Measurements from ENCODE around the gene MX2.
"Not testable (repeated sequence)": the region's sequence is repeated elsewhere in the genome, so short reads cannot be mapped to it uniquely, and the experiment has no call there.

Gene MX2

GRCh38 chr21:41338455-41338854 is 23.4 kb upstream of the MX2 start:
- no peak for DNase-seq (ENCODE audit: extremely low read depth in 1 of 2, low read depth in 1 of 2)

GRCh38 chr21:41342035-41342434 is 19.8 kb upstream of the MX2 start:
- no peak for DNase-seq (ENCODE audit: extremely low read depth in 1 of 2, low read depth in 1 of 2)

- DNase-seq (ENCODE audit: extremely low read depth in 1 of 2, low read depth in 1 of 2), result no peak
Measured at GRCh38 chr21:41344146-41344545, 17.7 kb upstream of the MX2 start.

- no peak for DNase-seq (ENCODE audit: extremely low read depth in 1 of 2, low read depth in 1 of 2)
Measured at GRCh38 chr21:41345356-41345755, 16.5 kb upstream of the MX2 start.

GRCh38 chr21:41345934-41346685 is 15.7 kb upstream of the MX2 start:
- no peak for DNase-seq (ENCODE audit: extremely low read depth in 1 of 2, low read depth in 1 of 2)

GRCh38 chr21:41346758-41347157 is 15.1 kb upstream of the MX2 start:
- no peak for DNase-seq (ENCODE audit: extremely low read depth in 1 of 2, low read depth in 1 of 2)

- DNase-seq (ENCODE audit: extremely low read depth in 1 of 2, low read depth in 1 of 2), result no peak
Measured at GRCh38 chr21:41348434-41348833, 13.4 kb upstream of the MX2 start.

- DNase-seq (ENCODE audit: extremely low read depth in 1 of 2, low read depth in 1 of 2), result no peak
Measured at GRCh38 chr21:41349126-41349525, 12.7 kb upstream of the MX2 start.

GRCh38 chr21:41349619-41350390 is 12.0 kb upstream of the MX2 start:
- DNase-seq (ENCODE audit: extremely low read depth in 1 of 2, low read depth in 1 of 2), result no peak

- no peak for DNase-seq (ENCODE audit: extremely low read depth in 1 of 2, low read depth in 1 of 2)
Measured at GRCh38 chr21:41350436-41351155, 11.2 kb upstream of the MX2 start.

GRCh38 chr21:41357546-41357945 is 4.3 kb upstream of the MX2 start:
- no peak for DNase-seq (ENCODE audit: extremely low read depth in 1 of 2, low read depth in 1 of 2)

GRCh38 chr21:41358193-41359166 is 3.3 kb upstream of the MX2 start:
- DNase-seq (ENCODE audit: extremely low read depth in 1 of 2, low read depth in 1 of 2), result no peak

- DNase-seq (ENCODE audit: extremely low read depth in 1 of 2, low read depth in 1 of 2), result no peak
Measured at GRCh38 chr21:41359286-41359685, 2.5 kb upstream of the MX2 start.

GRCh38 chr21:41359754-41360071 is 2.1 kb upstream of the MX2 start:
- not testable (repeated sequence) for DNase-seq (ENCODE audit: extremely low read depth in 1 of 2, low read depth in 1 of 2)

GRCh38 chr21:41360072-41360821 is 1.6 kb upstream of the MX2 start:
- DNase-seq (ENCODE audit: extremely low read depth in 1 of 2, low read depth in 1 of 2), result no peak

- DNase-seq (ENCODE audit: extremely low read depth in 1 of 2, low read depth in 1 of 2), result no peak
Measured at GRCh38 chr21:41361053-41361785, 608 bp upstream of the MX2 start.

- DNase-seq (ENCODE audit: extremely low read depth in 1 of 2, low read depth in 1 of 2), result no peak
Measured at GRCh38 chr21:41362605-41363369, 960 bp downstream of the MX2 start.

All from stimulated activated CD8-positive, alpha-beta memory T cell treated with anti-CD3 and anti-CD28 coated beads, Interleukin-7, amount 100 ng/mL, for 48 hours (primary cell).